Stimulated activated naive CD8-positive, alpha-beta T cell treated with anti-CD3 and anti-CD28 coated beads, Interleukin-15, Interleukin-2, amounts not matched to agents 100 ng/mL and 50 ng/mL, for 24 hours (primary cell): Measurements from ENCODE around the gene SNAP47.
"Not testable (repeated sequence)": the region's sequence is repeated elsewhere in the genome, so short reads cannot be mapped to it uniquely, and the experiment has no call there.

Source experiments
- H3K27ac Mint-ChIP-seq: one replicate; pipeline ENCODE4 v1.8.0; 2021; ENCODE audit warnings: mild to moderate bottlenecking, mixed read lengths
- H3K27me3 Mint-ChIP-seq: one replicate; pipeline ENCODE4 v1.8.0; 2021; ENCODE audit warnings: mixed read lengths
- H3K36me3 Mint-ChIP-seq: one replicate; pipeline ENCODE4 v1.8.0; 2021; ENCODE audit warnings: low read depth, mixed read lengths
- H3K4me1 Mint-ChIP-seq: one replicate; pipeline ENCODE4 v1.8.0; 2021; ENCODE audit warnings: low read depth, mixed read lengths
- H3K4me3 Mint-ChIP-seq: one replicate; pipeline ENCODE4 v1.8.0; 2021; ENCODE audit warnings: mild to moderate bottlenecking, mixed read lengths
- H3K9me3 Mint-ChIP-seq: one replicate; pipeline ENCODE4 v1.8.0; 2021; ENCODE audit warnings: mixed read lengths

SNAP47 gene, protein sequence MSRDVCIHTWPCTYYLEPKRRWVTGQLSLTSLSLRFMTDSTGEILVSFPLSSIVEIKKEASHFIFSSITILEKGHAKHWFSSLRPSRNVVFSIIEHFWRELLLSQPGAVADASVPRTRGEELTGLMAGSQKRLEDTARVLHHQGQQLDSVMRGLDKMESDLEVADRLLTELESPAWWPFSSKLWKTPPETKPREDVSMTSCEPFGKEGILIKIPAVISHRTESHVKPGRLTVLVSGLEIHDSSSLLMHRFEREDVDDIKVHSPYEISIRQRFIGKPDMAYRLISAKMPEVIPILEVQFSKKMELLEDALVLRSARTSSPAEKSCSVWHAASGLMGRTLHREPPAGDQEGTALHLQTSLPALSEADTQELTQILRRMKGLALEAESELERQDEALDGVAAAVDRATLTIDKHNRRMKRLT

GRCh38 chr1:227734856-227735538, at the start of gene SNAP47, which contains the start of gene JMJD4:
Gene SNAP47, plus strand, starts transcription at chr1:227735435. Its CDS starts 12,302 bp downstream, at chr1:227747737.
Gene JMJD4, minus strand, starts transcription at chr1:227735302. Its CDS starts 29 bp downstream, at chr1:227735273.
- Mint-ChIP-seq H3K9me3 (no peaks in the 10 kb centered on the region), H3K36me3 (peaks cover 15% of the 10 kb centered on the region), H3K4me1 (peaks cover 38% of the 10 kb centered on the region), H3K27ac (peak within 1 kb of the TSS; percentile 92), H3K27me3 (no peaks in the 10 kb centered on the region), H3K4me3 (peak within 1 kb of the TSS; percentile 92)

- H3K4me1 Mint-ChIP-seq, result no peaks in the 10 kb centered on the region
- H3K27ac Mint-ChIP-seq, result no peak overlapping the region
- H3K4me3 Mint-ChIP-seq, result no peak overlapping the region
- H3K36me3 Mint-ChIP-seq, result peaks cover 4% of the 10 kb centered on the region
- no peaks in the 10 kb centered on the region for H3K27me3 Mint-ChIP-seq
- H3K9me3 Mint-ChIP-seq, result peaks cover 43% of the 10 kb centered on the region
These were observed 49.4 kb upstream of the SNAP47 start for GRCh38 chr1:227685807-227686206.

GRCh38 chr1:227697321-227697864, 37.8 kb upstream of the SNAP47 start:
- peaks cover 52% of the 10 kb centered on the region for H3K9me3 Mint-ChIP-seq
- peaks cover 3% of the 10 kb centered on the region for H3K27me3 Mint-ChIP-seq
- peaks cover 6% of the 10 kb centered on the region for H3K36me3 Mint-ChIP-seq
- no peak overlapping the region for H3K27ac Mint-ChIP-seq
- no peak overlapping the region for H3K4me3 Mint-ChIP-seq
- no peaks in the 10 kb centered on the region for H3K4me1 Mint-ChIP-seq

DNA sequence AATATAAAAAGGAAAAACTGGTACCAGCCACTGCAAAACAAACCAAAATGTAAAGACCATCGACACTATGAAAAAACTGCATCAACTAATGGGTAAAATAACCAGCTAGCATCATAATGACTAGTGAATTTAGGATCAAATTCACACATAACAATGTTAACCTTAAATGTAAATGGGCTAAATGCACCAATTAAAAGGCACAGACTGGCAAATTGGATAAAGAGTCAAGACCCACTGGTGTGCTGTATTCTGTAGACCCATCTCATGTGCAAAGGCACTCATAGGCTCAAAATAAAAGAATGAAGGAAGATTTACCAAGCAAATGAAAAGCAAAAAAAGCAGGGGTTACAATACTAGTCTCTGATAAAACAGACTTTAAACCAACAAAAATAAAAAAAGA, 33.6 kb upstream of the SNAP47 start:
- H3K9me3 Mint-ChIP-seq, result peaks cover 52% of the 10 kb centered on the region
- not testable (repeated sequence) for H3K27me3 Mint-ChIP-seq, H3K4me3 Mint-ChIP-seq

DNA sequence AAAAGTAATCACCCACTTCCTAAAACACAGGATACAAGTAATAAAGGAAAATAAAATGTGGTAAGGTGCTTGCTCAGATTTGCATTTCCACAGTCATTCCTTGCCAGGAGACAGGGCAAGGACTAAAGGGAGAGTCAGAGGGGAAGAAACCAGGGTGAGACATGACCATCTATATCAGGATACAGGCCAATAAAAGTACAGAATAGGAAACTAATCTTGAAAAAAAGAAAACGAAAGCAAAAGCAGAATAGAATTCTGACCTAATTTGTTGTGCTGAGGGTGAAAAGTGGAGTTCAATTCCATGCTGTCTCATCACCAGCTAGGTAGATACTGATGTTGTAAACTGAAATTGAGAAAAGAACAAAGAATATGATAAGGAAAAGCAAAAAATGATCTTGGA, 27.4 kb upstream of the SNAP47 start:
- no peak overlapping the region for H3K4me3 Mint-ChIP-seq
- H3K27me3 Mint-ChIP-seq, result peaks cover 3% of the 10 kb centered on the region

More for the DNA sequence above, 33.6 kb upstream of the SNAP47 start:
- not testable (repeated sequence) for H3K4me1 Mint-ChIP-seq, H3K27ac Mint-ChIP-seq, H3K36me3 Mint-ChIP-seq

DNA sequence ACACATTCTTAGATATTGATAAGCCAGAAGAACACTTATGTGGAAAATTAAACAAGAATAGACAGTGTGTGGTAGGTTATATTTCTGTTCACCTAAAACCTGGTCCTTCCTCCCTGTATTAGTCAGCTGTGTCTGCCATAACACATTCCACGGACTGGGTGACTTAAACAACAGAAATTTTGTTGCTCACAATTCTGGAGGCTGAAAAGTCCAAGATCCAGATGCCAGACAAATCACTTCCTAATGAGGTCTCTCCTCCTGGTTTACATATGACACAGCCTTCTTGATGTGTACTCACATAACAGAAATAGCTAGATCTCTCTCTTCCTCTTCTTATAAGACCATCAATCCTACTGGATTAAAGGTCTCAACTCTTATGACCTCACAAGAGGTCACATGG, 25.8 kb upstream of the SNAP47 start:
- Mint-ChIP-seq H3K27me3 (peaks cover 8% of the 10 kb centered on the region), H3K4me1 (peaks cover 8% of the 10 kb centered on the region), H3K27ac (no peak overlapping the region), H3K36me3 (peaks cover 7% of the 10 kb centered on the region), H3K4me3 (no peak overlapping the region), H3K9me3 (peaks cover 30% of the 10 kb centered on the region)

More for the DNA sequence above, 27.4 kb upstream of the SNAP47 start:
- Mint-ChIP-seq H3K4me1 (peaks cover 8% of the 10 kb centered on the region), H3K27ac (no peak overlapping the region), H3K36me3 (peaks cover 7% of the 10 kb centered on the region), H3K9me3 (peaks cover 30% of the 10 kb centered on the region)

DNA sequence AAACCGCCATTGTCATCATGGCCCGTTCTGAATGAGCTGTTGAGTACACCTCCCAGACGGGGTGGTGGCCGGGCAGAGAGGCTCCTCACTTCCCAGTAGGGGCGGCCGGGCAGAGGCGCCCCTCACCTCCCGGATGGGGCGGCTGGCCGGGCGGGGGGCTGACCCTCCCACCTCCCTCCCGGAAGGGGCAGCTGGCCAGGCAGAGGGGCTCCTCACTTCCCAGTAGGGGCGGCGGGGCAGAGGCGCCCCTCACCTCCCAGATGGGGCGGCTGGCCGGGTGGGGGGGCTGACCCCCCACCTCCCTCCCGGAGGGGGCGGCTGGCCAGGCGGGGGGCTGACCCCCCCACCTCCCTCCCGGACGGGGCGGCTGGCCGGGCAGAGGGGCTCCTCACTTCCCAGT, 24.8 kb upstream of the SNAP47 start:
- Mint-ChIP-seq H3K27me3 (peaks cover 13% of the 10 kb centered on the region), H3K9me3 (peaks cover 38% of the 10 kb centered on the region)
- not testable (repeated sequence) for H3K4me1 Mint-ChIP-seq, H3K27ac Mint-ChIP-seq, H3K4me3 Mint-ChIP-seq, H3K36me3 Mint-ChIP-seq

DNA sequence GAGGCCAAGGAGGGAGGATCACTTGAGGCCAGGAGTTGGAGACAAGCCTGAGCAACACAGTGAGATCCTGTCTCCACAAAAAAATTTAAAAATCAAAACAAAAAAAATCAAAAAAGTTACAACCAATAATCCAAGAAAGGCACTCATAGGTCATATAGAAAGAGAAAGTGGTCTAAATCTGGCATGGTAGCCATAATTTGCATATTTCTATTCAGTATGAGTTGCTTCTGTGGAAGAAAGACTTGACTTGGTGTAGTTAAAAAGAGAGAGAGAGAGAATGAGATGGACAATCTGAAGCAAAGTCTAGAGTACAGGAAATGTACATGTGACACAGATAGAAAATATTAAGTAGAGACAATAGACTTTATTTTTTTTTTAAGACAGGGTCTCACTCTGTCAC, 22.6 kb upstream of the SNAP47 start:
- peaks cover 13% of the 10 kb centered on the region for H3K27me3 Mint-ChIP-seq
- H3K36me3 Mint-ChIP-seq, result peaks cover 15% of the 10 kb centered on the region
- peaks cover 6% of the 10 kb centered on the region for H3K4me1 Mint-ChIP-seq
- H3K27ac Mint-ChIP-seq, result no peak overlapping the region
- peaks cover 53% of the 10 kb centered on the region for H3K9me3 Mint-ChIP-seq
- H3K4me3 Mint-ChIP-seq, result no peak overlapping the region

DNA sequence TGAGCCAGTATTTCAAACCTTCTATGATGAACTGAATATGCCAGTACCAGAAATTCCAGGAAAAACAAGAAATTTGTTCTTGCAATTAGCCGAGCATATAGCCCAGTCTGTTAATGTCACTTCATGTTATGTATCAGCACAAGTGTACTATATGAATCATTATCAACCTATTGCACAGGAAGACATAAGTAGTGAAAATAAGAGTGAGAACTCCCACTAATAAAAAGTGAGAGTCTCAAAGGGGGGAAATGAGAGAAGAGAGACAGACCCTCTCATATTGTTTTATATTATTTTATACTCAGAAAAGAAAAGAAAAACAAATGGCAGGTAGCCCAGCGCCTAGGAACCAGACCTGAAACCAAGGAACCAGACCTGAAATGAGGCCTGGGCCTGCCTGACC, 16.3 kb upstream of the SNAP47 start:
- peaks cover 28% of the 10 kb centered on the region for H3K36me3 Mint-ChIP-seq
- H3K27me3 Mint-ChIP-seq, result peaks cover 10% of the 10 kb centered on the region
- no peaks in the 10 kb centered on the region for H3K4me1 Mint-ChIP-seq
- H3K4me3 Mint-ChIP-seq, result no peak overlapping the region
- peaks cover 74% of the 10 kb centered on the region for H3K9me3 Mint-ChIP-seq
- no peak overlapping the region for H3K27ac Mint-ChIP-seq

DNA sequence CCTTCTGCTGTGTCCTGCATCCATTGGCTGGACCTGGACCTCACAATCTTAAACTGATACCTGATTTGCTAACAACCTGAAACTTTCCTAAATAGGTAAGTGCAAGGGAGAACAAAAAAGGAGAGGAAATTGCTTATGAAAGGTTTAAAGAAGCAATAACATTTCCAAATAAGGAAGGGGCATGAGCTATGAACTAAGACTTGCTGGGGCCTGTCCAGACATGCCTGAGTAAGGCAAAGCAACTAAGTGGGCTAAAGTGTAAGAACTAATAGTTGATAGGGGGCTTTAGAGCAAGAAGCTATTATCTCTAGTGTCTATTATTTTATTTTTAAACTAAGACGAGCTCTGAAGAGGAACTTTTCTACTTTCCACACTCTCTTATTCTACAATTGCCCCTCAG, 11.8 kb upstream of the SNAP47 start:
- H3K4me1 Mint-ChIP-seq, result peaks cover 17% of the 10 kb centered on the region
- no peak overlapping the region for H3K4me3 Mint-ChIP-seq
- peaks cover 45% of the 10 kb centered on the region for H3K9me3 Mint-ChIP-seq
- H3K27ac Mint-ChIP-seq, result no peak overlapping the region
- peaks cover 12% of the 10 kb centered on the region for H3K27me3 Mint-ChIP-seq
- peaks cover 19% of the 10 kb centered on the region for H3K36me3 Mint-ChIP-seq

GRCh38 chr1:227725046-227725445, 10.2 kb upstream of the SNAP47 start:
- H3K27me3 Mint-ChIP-seq, result peaks cover 12% of the 10 kb centered on the region
- no peak overlapping the region for H3K27ac Mint-ChIP-seq
- H3K4me3 Mint-ChIP-seq, result no peak overlapping the region
- peaks cover 15% of the 10 kb centered on the region for H3K36me3 Mint-ChIP-seq
- H3K4me1 Mint-ChIP-seq, result peaks cover 31% of the 10 kb centered on the region
- peaks cover 34% of the 10 kb centered on the region for H3K9me3 Mint-ChIP-seq

GRCh38 chr1:227726318-227726717, 8.9 kb upstream of the SNAP47 start:
- Mint-ChIP-seq H3K27ac (no peak overlapping the region), H3K27me3 (peaks cover 12% of the 10 kb centered on the region), H3K4me1 (peaks cover 37% of the 10 kb centered on the region), H3K4me3 (no peak overlapping the region), H3K9me3 (peaks cover 23% of the 10 kb centered on the region), H3K36me3 (peaks cover 12% of the 10 kb centered on the region)

GRCh38 chr1:227726924-227727599, 8.2 kb upstream of the SNAP47 start:
- Mint-ChIP-seq H3K4me1 (peaks cover 37% of the 10 kb centered on the region), H3K36me3 (peaks cover 8% of the 10 kb centered on the region), H3K27ac (no peak overlapping the region), H3K4me3 (peak overlapping the region; percentile 7), H3K9me3 (peaks cover 16% of the 10 kb centered on the region), H3K27me3 (peaks cover 12% of the 10 kb centered on the region)

DNA sequence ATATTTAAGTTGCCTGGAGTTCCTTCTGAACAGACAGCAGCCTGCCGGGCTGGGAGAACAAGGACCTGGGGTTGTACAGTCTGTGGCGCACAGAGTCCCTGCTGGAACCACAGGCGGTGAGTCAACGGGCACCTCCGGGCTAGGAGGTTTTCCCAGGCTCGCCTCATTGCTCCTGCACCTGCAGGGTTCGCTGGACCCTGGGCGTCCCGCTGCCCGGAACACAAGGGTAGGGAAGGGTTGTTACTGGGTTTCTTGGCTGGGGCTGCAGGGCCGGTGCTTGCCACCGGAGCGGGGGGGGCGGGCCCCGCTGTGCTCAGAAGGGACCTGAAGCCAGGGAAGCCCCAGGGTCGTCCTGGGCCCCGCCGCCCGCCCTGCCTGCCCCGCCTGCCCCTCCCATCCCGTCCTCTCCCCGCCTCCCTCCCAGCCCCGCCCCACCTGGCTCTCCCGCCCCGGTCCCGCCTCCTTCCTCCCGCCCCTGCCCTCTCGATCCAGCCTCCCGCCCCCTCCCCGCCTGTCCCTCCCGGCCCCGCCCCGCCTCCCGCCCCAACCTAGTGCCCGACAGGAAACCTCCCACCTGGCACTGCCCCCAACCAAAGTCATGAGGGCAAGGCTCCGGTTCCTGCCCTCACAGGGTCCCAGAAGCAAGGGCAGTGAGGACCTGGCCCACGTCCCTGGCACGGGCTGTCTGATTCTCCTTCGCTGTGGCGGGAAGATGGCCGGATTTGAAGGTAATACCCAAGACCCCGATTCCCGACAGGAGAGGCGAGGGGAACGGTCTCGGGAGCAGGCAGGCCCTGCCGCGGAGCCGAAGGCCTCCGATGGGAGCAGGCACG, 7.0 kb upstream of the SNAP47 start:
- Mint-ChIP-seq H3K27me3 (peaks cover 12% of the 10 kb centered on the region), H3K36me3 (peaks cover 4% of the 10 kb centered on the region), H3K27ac (peak overlapping the region; percentile 81), H3K4me3 (peak overlapping the region; percentile 81), H3K4me1 (peaks cover 37% of the 10 kb centered on the region), H3K9me3 (peaks cover 5% of the 10 kb centered on the region)
